B cell (primary cell): ENCODE measurements around the gene CARNS1.

Experiments used
- CTCF ChIP-seq: fragments of 200-600 bp; IDR thresholded peaks from one replicate; pipeline ENCODE4 v1.8.0; 2022; ENCODE audit warnings: antibody characterized with exemption, mild to moderate bottlenecking
- EZH2 ChIP-seq: IDR thresholded peaks from 2 replicates; pipeline ENCODE4 v1.6.1; 2012; ENCODE audit warnings: borderline replicate concordance, low read depth, mild to moderate bottlenecking, moderate library complexity, low read length; ENCODE audit not compliant: insufficient read depth, poor library complexity, severe bottlenecking

GRCh38 chr11:67406420-67406968 is 9.0 kb upstream of the CARNS1 start:
- no peak for TF ChIP-seq EZH2
- no peak for TF ChIP-seq CTCF
